ENCODE data around the gene NSMF. TPM values are rescaled to one million over a fixed set of nuclear protein-coding genes. Genes with fewer than 3 reads are reported as not detected.

NSMF gene
- total and polyA plus RNA-seq, 2 experiments from 2014 or later = 20.3 to 103 TPM

DNA sequence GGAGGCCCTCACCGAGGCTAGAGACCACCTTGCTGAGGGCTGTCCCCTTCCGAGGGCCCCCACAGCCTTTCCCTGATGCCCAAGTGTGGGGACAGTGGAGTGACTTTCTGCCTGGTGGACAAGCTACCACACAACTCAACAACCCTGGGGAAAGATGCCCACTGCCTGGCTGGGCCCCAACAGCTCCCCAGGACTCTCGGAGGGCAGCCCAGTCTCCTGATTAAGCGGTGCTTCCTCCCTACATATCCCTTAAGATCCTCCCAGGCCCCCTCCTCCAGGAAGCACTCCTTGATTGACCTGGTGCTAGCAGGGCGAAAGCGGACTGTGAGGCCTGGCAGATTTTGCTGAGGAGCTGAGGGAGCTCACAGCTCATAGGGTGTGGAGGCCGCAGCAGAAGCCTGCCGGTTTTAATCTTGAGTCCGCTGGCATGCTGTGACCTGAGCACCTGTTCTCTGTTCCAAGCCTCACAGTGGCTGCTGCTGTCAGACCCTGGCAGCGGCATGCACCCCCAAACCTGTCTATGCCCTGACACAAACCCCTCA lies 2.2 kb downstream of the NSMF start:
- Histone ChIP-seq H3K79me2 (replicated peaks; ENCODE audit: insufficient read depth) (no peaks in the 10 kb centered on the region), H3F3A (replicated peaks; ENCODE audit: low read depth) (0 out of 2 replicates have a peak, but pooled peaks cover 3% of the 10 kb centered on the region), H3K27me3 (ENCODE audit: insufficient read depth) (no peaks in the 10 kb centered on the region), H2AFZ (no peak overlapping the region), H3K27ac (ENCODE audit: low read depth) (no peak overlapping the region), H3K4me3 (no peak overlapping the region), H3K4me1 (ENCODE audit: insufficient read depth) (peaks cover 6% of the 10 kb centered on the region; the same call in 1 of the 2 replicates), H3K4me2 (no peak overlapping the region), H3K9me2 (ENCODE audit: insufficient read depth) (no peaks in the 10 kb centered on the region), H3K36me3 (ENCODE audit: insufficient read depth) (peaks cover 6% of the 10 kb centered on the region; the same call in 1 of the 2 replicates), H4K20me1 (replicated peaks; ENCODE audit: insufficient read depth) (no peaks in the 10 kb centered on the region; the same call in 1 of the 2 replicates)
- DNase-seq (ENCODE audit: low spot score) = no peak
- no peaks in the 10 kb centered on the region for H3K9me3 Mint-ChIP-seq
- ATAC-seq = no peak
- TF ChIP-seq JUNB (IDR thresholded peaks at IDR 0.05; ENCODE audit: unreplicated experiment) = no peak
- no peak for TF ChIP-seq CTCF (conservative IDR thresholded peaks at IDR 0.05; ENCODE audit: low read depth in 2 of 2)
- TF ChIP-seq REST (IDR thresholded peaks at IDR 0.05; ENCODE audit: unreplicated experiment) = no peak
- H3K27me3 Mint-ChIP-seq (ENCODE audit: insufficient read depth, low read depth, poor library complexity) = peaks cover 9% of the 10 kb centered on the region
- peaks cover 3% of the 10 kb centered on the region; the same call in 1 of the 3 replicates for H3K36me3 Mint-ChIP-seq (ENCODE audit: low read depth)
- H3K27ac Mint-ChIP-seq = no peak overlapping the region
- H3K4me3 Mint-ChIP-seq = no peak overlapping the region; the same call in 2 of the 3 replicates
- H3K4me1 Mint-ChIP-seq = peaks cover 8% of the 10 kb centered on the region; the same call in 2 of the 3 replicates

DNA sequence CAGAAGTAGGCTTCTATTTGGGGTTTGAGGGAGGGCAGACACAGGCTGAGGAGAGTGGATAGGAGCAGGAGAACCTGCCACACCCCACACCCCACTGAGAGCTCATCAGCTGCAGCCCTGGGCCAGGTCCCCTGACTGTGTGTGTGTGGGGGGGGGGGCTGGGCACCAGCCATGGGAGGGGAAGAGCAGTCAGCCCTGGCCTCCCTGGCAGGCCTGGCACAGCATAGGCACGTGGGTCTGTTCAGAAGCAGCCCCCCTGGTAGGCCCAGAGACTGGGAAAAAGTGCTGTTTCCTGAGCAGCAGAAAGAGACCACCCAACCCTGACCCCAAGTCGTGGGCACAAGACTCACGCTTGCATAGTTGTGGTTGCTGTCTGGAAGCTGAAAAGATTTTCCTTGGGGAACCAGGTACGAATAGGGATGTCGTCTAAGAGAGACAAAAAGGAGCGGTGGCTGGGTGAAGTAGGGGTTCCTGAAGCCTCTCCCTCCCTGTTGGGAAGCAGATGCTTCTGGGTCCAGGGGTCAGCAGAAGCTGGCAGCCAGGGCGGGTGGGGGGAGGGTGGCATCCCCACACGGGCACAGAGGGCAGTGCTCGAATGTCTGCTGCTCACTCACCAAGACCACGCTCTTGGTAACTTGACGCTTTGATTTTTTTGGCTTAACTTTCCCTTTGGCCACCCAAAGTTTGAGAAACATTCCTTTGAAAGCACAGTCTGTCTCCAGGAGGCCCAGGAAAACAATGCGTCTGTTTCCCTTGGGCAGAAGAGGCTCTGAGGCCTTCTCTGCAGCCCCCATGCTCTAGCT lies 2.9 kb downstream of the NSMF start:
- Histone ChIP-seq H3K4me2 (no peak overlapping the region), H3K79me2 (replicated peaks; ENCODE audit: insufficient read depth) (no peaks in the 10 kb centered on the region), H2AFZ (no peak overlapping the region), H3K4me3 (no peak overlapping the region), H4K20me1 (replicated peaks; ENCODE audit: insufficient read depth) (no peaks in the 10 kb centered on the region; the same call in 1 of the 2 replicates), H3K4me1 (ENCODE audit: insufficient read depth) (peaks cover 6% of the 10 kb centered on the region; the same call in 1 of the 2 replicates), H3K36me3 (ENCODE audit: insufficient read depth) (peaks cover 6% of the 10 kb centered on the region; the same call in 1 of the 2 replicates), H3K27ac (ENCODE audit: low read depth) (no peak overlapping the region), H3K9me2 (ENCODE audit: insufficient read depth) (no peaks in the 10 kb centered on the region), H3K27me3 (ENCODE audit: insufficient read depth) (no peaks in the 10 kb centered on the region), H3F3A (replicated peaks; ENCODE audit: low read depth) (0 out of 2 replicates have a peak, but pooled peaks cover 3% of the 10 kb centered on the region)
- no peak overlapping the region; the same call in 2 of the 3 replicates for H3K4me3 Mint-ChIP-seq
- peaks cover 9% of the 10 kb centered on the region for H3K27me3 Mint-ChIP-seq (ENCODE audit: insufficient read depth, low read depth, poor library complexity)
- no peaks in the 10 kb centered on the region for H3K9me3 Mint-ChIP-seq
- peaks cover 3% of the 10 kb centered on the region; the same call in 1 of the 3 replicates for H3K36me3 Mint-ChIP-seq (ENCODE audit: low read depth)
- DNase-seq (ENCODE audit: low spot score) = no peak
- no peak for ATAC-seq
- H3K27ac Mint-ChIP-seq = no peak overlapping the region
- peaks cover 8% of the 10 kb centered on the region; the same call in 2 of the 3 replicates for H3K4me1 Mint-ChIP-seq
- TF ChIP-seq JUNB (IDR thresholded peaks at IDR 0.05; ENCODE audit: unreplicated experiment) = no peak
- no peak for TF ChIP-seq POLR2AphosphoS5 (IDR thresholded peaks at IDR 0.05; ENCODE audit: low read depth)
- TF ChIP-seq ZNF462 (CRISPR knock-in tag; IDR thresholded peaks at IDR 0.05) = no peak
- TF ChIP-seq ZNF331 (CRISPR knock-in tag; IDR thresholded peaks at IDR 0.05; ENCODE audit: low read depth) = no peak
- no peak for TF ChIP-seq ZNF114 (CRISPR knock-in tag; IDR thresholded peaks at IDR 0.05)
- no peak for TF ChIP-seq CREB1 (CRISPR knock-in tag; IDR thresholded peaks at IDR 0.05; ENCODE audit: low read depth)
